Vagina (tissue), 2 donors: Measurements from ENCODE around the gene UNC50. TPM values are rescaled to one million over a fixed set of nuclear protein-coding genes. Genes with fewer than 3 reads are reported as not detected.

ENCODE experiments used
- DNase-seq, 2 donors: peaks; one replicate each; pipeline ENCODE4 v3.0.0-alpha.2; 2017; ENCODE audit errors: extremely low spot score in 2 of 2
- H3K27ac ChIP-seq: fragments of 200-600 bp; sonication (generic); one replicate; pipeline ENCODE4 v1.5.1; 2019
- H3K27me3 ChIP-seq: fragments of 200-600 bp; sonication (generic); one replicate; pipeline ENCODE4 v1.5.1; 2019
- H3K36me3 ChIP-seq, 2 donors: fragments of 200-600 bp; sonication (generic); one replicate each; pipeline ENCODE4 v1.5.1; 2017 to 2019
- H3K4me1 ChIP-seq: fragments of 200-600 bp; sonication (generic); one replicate; pipeline ENCODE4 v1.5.1; 2019
- H3K4me3 ChIP-seq, 2 donors: fragments of 200-600 bp; sonication (generic); 1 replicate in 1 of 2; 2 replicates in 1 of 2; pipeline ENCODE4 v1.5.1; 2016 to 2019
- H3K9me3 ChIP-seq: fragments of 200-600 bp; sonication (generic); one replicate; pipeline ENCODE4 v1.5.1; 2019
- CTCF ChIP-seq, 3 experiments: fragments of 450-650 bp in 2 of 3; fragments of 200-600 bp in 1 of 3; sonication (generic) in 1 of 3; IDR thresholded peaks; one replicate each; pipeline ENCODE4 v1.5.1; 2017 to 2019; ENCODE audit warnings: antibody characterized with exemption in 3 of 3, mild to moderate bottlenecking in 2 of 3, moderate library complexity in 2 of 3
- POLR2A ChIP-seq, 2 donors: fragments of 450-650 bp; IDR thresholded peaks; one replicate each; pipeline ENCODE4 v1.6.1; 2017; ENCODE audit warnings: antibody characterized with exemption in 2 of 2, mild to moderate bottlenecking in 2 of 2, moderate library complexity in 2 of 2
- POLR2AphosphoS5 ChIP-seq, 2 donors: sonication (generic); formaldehyde crosslinking; IDR thresholded peaks; one replicate each; pipeline ENCODE4 v1.9.0; 2017; ENCODE audit warnings: antibody characterized with exemption in 2 of 2, mild to moderate bottlenecking in 2 of 2, low read depth in 1 of 2; ENCODE audit not compliant: insufficient read depth in 1 of 2
- intact Hi-C: fragments of 100-400 bp; cut with DNase I; formaldehyde crosslinking; loops from one replicate; pipeline ENCODE4 v1.15.1; 2023
- total RNA-seq: library from RNA; depleted of rRNA; stranded (reverse); fragments of >200 nt; gene quantifications from one replicate; pipeline ENCODE4 v1.2.3, GENCODE V29; 2016

UNC50 gene
- total RNA-seq, 1 donor from 2014 or later = 25.8 TPM

- no peaks in the 10 kb centered on the region for H3K9me3 ChIP-seq
- no peaks in the 10 kb centered on the region for H3K27me3 ChIP-seq
- no peak for TF ChIP-seq POLR2A (IDR thresholded peaks at IDR 0.05)
- TF ChIP-seq CTCF (IDR thresholded peaks at IDR 0.05) = peak in 1 of 3 experiments; percentile 14
- H3K27ac ChIP-seq = no peak overlapping the region
- no peak overlapping the region for H3K4me3 ChIP-seq
- H3K36me3 ChIP-seq = peaks cover 0 to 37% of the 10 kb centered on the region in 2 donors
- peaks cover 24% of the 10 kb centered on the region for H3K4me1 ChIP-seq
- no peak for DNase-seq
- intact Hi-C loops = loop anchor here (10.0 kb wide), 1 partner anchor 187 kb away; no protein-coding TSS in a partner anchor
Measured at GRCh38 chr2:98601532-98602132, 6.8 kb upstream of the UNC50 start.

DNA sequence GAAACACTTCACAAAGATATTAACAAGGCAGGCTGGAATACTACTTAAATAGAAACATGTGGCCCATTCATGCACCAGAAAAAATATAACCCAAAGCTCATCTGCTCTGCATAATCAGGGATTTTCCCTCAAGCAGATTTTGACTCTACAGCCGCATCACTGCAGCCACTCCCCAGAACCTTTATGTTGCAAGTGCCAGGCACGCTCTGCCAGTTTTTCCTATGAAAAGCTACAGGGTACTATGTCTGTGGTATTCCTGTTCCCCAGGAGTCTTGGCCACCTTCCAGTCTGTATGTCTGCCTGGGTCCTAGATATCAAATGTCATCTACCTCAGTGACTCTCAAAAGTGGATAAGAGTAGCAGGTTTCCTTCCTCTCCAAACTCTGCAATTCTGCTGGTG lies 3.8 kb upstream of the UNC50 start:
- Histone ChIP-seq H3K4me3 (no peak overlapping the region), H3K27ac (no peak overlapping the region), H3K9me3 (no peaks in the 10 kb centered on the region), H3K36me3 (peaks cover 0 to 35% of the 10 kb centered on the region in 2 donors), H3K27me3 (no peaks in the 10 kb centered on the region), H3K4me1 (peaks cover 42% of the 10 kb centered on the region)
- no peak for DNase-seq
- no peak for TF ChIP-seq POLR2AphosphoS5 (IDR thresholded peaks at IDR 0.05; ENCODE audit: insufficient read depth in 1 of 2, low read depth in 1 of 2)
- no peak for TF ChIP-seq CTCF (IDR thresholded peaks at IDR 0.05)
- no peak for TF ChIP-seq POLR2A (IDR thresholded peaks at IDR 0.05)
- intact Hi-C loops = loop anchor here (10.0 kb wide), 1 partner anchor 190 kb away; no protein-coding TSS in a partner anchor

- Histone ChIP-seq H3K4me3 (no peak overlapping the region), H3K9me3 (no peaks in the 10 kb centered on the region), H3K27ac (no peak overlapping the region), H3K36me3 (peaks cover 0 to 30% of the 10 kb centered on the region in 2 donors), H3K4me1 (peaks cover 48% of the 10 kb centered on the region), H3K27me3 (no peaks in the 10 kb centered on the region)
- intact Hi-C loops = loop anchor here (10.0 kb wide), 1 partner anchor 190 kb away; no protein-coding TSS in a partner anchor
- DNase-seq = no peak
- TF ChIP-seq POLR2A (IDR thresholded peaks at IDR 0.05) = no peak
- no peak for TF ChIP-seq CTCF (IDR thresholded peaks at IDR 0.05)
- TF ChIP-seq POLR2AphosphoS5 (IDR thresholded peaks at IDR 0.05; ENCODE audit: insufficient read depth in 1 of 2, low read depth in 1 of 2) = no peak
Measured at GRCh38 chr2:98605076-98605475, 3.3 kb upstream of the UNC50 start.

DNA sequence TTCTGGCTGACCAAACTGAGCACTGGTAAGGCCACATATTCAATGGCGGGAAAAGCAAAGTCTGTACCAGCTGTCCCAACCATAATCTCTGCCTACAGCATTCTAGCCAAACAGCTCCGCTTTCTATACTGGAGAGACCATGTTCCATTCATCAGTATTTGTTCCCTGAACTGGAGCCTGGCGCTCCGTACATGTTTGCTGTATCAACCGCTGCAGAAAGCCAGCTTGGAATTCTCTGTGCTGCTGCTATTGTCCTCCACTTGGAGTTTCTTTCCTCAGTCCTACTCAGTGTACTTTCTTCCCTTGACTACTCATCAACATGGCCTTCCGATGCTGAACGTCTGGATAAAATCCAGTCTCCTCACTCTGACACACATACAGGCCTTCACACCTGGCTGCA lies 2.0 kb upstream of the UNC50 start:
- TF ChIP-seq POLR2AphosphoS5 (IDR thresholded peaks at IDR 0.05; ENCODE audit: insufficient read depth in 1 of 2, low read depth in 1 of 2) = no peak
- TF ChIP-seq CTCF (IDR thresholded peaks at IDR 0.05) = no peak
- TF ChIP-seq POLR2A (IDR thresholded peaks at IDR 0.05) = no peak
- no peak for DNase-seq
- Histone ChIP-seq H3K4me1 (peaks cover 61% of the 10 kb centered on the region), H3K4me3 (no peak overlapping the region), H3K36me3 (peaks cover 0 to 25% of the 10 kb centered on the region in 2 donors), H3K27ac (no peak overlapping the region), H3K9me3 (no peaks in the 10 kb centered on the region), H3K27me3 (no peaks in the 10 kb centered on the region)
- intact Hi-C loops = loop anchor here (10.0 kb wide), 1 partner anchor 192 kb away; no protein-coding TSS in a partner anchor

GRCh38 chr2:98607104-98607503 lies 1.3 kb upstream of the UNC50 start:
- intact Hi-C loops = loop anchor here (10.0 kb wide), 1 partner anchor 192 kb away; no protein-coding TSS in a partner anchor

More at GRCh38 chr2:98607104-98607503, 1.3 kb upstream of the UNC50 start:
- Histone ChIP-seq H3K36me3 (peaks cover 0 to 27% of the 10 kb centered on the region in 2 donors), H3K4me3 (peak overlapping the region; percentile 64 to 78), H3K27me3 (no peaks in the 10 kb centered on the region), H3K9me3 (no peaks in the 10 kb centered on the region), H3K4me1 (peaks cover 67% of the 10 kb centered on the region), H3K27ac (peak overlapping the region; percentile 89)
- no peak for TF ChIP-seq CTCF (IDR thresholded peaks at IDR 0.05)
- no peak for TF ChIP-seq POLR2AphosphoS5 (IDR thresholded peaks at IDR 0.05; ENCODE audit: insufficient read depth in 1 of 2, low read depth in 1 of 2)
- TF ChIP-seq POLR2A (IDR thresholded peaks at IDR 0.05) = no peak
- DNase-seq = no peak
